Lower leg skin (tissue), 3 donors: Measurements from ENCODE around the gene SPRED2.
"Not testable (repeated sequence)": the region's sequence is repeated elsewhere in the genome, so short reads cannot be mapped to it uniquely, and the experiment has no call there.

Source experiments
- CTCF ChIP-seq, 3 donors: fragments of 450-650 bp; IDR thresholded peaks; one replicate each; pipeline ENCODE4 v1.5.1; 2016; ENCODE audit warnings: antibody characterized with exemption in 3 of 3, mild to moderate bottlenecking in 3 of 3, moderate library complexity in 2 of 3
- POLR2A ChIP-seq, 2 donors: fragments of 450-650 bp; IDR thresholded peaks; one replicate each; pipeline ENCODE4 v1.6.1; 2016 to 2017; ENCODE audit warnings: antibody characterized with exemption in 2 of 2, mild to moderate bottlenecking in 1 of 2, moderate library complexity in 1 of 2

DNA sequence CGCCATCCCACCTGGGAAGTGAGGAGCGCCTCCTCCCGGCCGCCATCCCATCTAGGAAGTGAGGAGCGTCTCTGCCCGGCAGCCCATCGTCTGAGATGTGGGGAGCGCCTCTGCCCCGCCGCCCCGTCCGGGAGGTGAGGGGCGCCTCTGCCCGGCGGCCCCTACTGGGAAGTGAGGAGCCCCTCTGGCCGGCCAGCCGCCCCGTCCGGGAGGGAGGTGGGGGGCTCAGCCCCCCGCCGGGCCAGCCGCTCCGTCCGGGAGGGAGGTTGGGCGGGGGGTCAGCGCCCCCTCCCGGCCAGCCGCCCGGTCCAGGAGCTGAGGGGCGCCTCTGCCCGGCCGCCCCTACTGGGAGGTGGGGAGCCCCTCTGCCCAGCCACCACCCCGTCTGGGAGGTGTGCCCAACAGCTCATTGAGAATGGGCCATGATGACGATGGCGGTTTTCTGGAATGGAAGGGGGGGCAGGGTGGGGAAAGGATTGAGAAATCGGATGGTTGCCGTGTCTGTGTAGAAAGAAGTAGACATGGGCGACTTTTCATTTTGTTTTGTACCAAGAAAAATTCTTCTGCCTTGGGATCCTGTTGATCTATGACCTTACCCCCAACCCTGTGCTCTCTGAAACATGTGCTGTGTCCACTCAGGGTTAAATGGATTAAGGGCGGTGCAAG lies 93.4 kb downstream of the SPRED2 start:
- not testable (repeated sequence) for TF ChIP-seq CTCF, POLR2A (IDR thresholded peaks at IDR 0.05)
